GM21515 (cell line): ENCODE data around the gene DENND4A.
"Not testable (repeated sequence)": the region's sequence is repeated elsewhere in the genome, so short reads cannot be mapped to it uniquely, and the experiment has no call there.

Source experiments
- ATAC-seq: cut with Tn5 transposase; IDR thresholded peaks from one replicate; pipeline ENCODE4 v1.9.1; 2021; ENCODE audit not compliant: unreplicated experiment

Gene DENND4A

GRCh38 chr15:65819563-65819960 is 27.5 kb upstream of the DENND4A start:
- ATAC-seq = no peak

GRCh38 chr15:65818927-65819562 is 27.0 kb upstream of the DENND4A start:
- ATAC-seq = peak; percentile 60

GRCh38 chr15:65816441-65816840 is 24.3 kb upstream of the DENND4A start:
- no peak for ATAC-seq

- not testable (repeated sequence) for ATAC-seq
Measured at GRCh38 chr15:65816008-65816407, 23.9 kb upstream of the DENND4A start.

GRCh38 chr15:65814271-65814670 is 22.2 kb upstream of the DENND4A start:
- ATAC-seq = not testable (repeated sequence)

- ATAC-seq = no peak
Measured at GRCh38 chr15:65812916-65813315, 20.8 kb upstream of the DENND4A start.

GRCh38 chr15:65812467-65812866 is 20.4 kb upstream of the DENND4A start:
- no peak for ATAC-seq

GRCh38 chr15:65811835-65812234 is 19.7 kb upstream of the DENND4A start:
- no peak for ATAC-seq

GRCh38 chr15:65811011-65811733 is 19.1 kb upstream of the DENND4A start:
- not testable (repeated sequence) for ATAC-seq

- ATAC-seq = no peak
Measured at GRCh38 chr15:65806397-65806796, 14.3 kb upstream of the DENND4A start.

GRCh38 chr15:65805019-65805745 is 13.1 kb upstream of the DENND4A start:
- ATAC-seq = no peak

- no peak for ATAC-seq
Measured at GRCh38 chr15:65804252-65804931, 12.3 kb upstream of the DENND4A start.

GRCh38 chr15:65801229-65801805 is 9.2 kb upstream of the DENND4A start:
- ATAC-seq = no peak

- no peak for ATAC-seq
Measured at GRCh38 chr15:65796610-65797078, 4.6 kb upstream of the DENND4A start.

- ATAC-seq = no peak
Measured at GRCh38 chr15:65795663-65796216, 3.6 kb upstream of the DENND4A start.

GRCh38 chr15:65793818-65794104 is 1.7 kb upstream of the DENND4A start:
- ATAC-seq = no peak

GRCh38 chr15:65792988-65793817 is 1.1 kb upstream of the DENND4A start:
- no peak for ATAC-seq

- no peak for ATAC-seq
Measured at GRCh38 chr15:65791335-65792137, 557 bp downstream of the DENND4A start.

- no peak for ATAC-seq
Measured at GRCh38 chr15:65790694-65791334, 1.3 kb downstream of the DENND4A start.
